ENCODE data around the gene PRX. TPM values are rescaled to one million over a fixed set of nuclear protein-coding genes. Genes with fewer than 3 reads are reported as not detected.
A peak's percentile ranks its signal among the peaks of the same experiment; 100 is the strongest.
"Not testable (repeated sequence)": the region's sequence is repeated elsewhere in the genome, so short reads cannot be mapped to it uniquely, and the experiment has no call there.

PRX gene
- total and polyA plus RNA-seq, 4 donors = 0.03 to 1.0 (median 0.52) TPM

DNA sequence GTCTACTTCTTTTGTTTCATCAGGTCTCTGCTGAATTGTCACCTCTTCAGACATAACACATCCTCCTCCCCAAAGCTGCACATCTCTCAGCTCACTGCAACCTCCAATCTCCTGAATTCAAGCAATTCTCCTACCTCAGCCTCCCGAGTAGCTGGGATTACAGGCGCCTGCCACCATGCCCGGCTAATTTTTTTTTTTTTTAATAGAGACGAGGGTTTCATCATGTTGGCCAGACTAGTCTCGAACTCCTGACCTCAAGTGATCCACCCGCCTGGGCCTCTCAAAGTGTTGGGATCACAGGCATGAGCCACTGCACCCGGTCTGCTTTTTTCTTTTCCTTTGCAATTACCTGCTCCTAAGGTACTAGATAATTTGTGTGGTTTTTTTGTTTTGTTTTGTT, 19.6 kb upstream of the PRX start:
- H3K4me3 ChIP-seq (ENCODE audit: low read depth in 1 of 3, low read length in 3 of 3) = peak overlapping the region in 2 of 3 donors; percentile 51 to 70
- not testable (repeated sequence) for H3K9me3 ChIP-seq (ENCODE audit: control insufficient read depth in 4 of 4, low read length in 3 of 4); DNase-seq (ENCODE audit: low spot score); H3K36me3 ChIP-seq (ENCODE audit: control insufficient read depth in 4 of 4, insufficient read depth in 3 of 4, low read depth in 1 of 4, low read length in 3 of 4); H3K27me3 ChIP-seq (ENCODE audit: control insufficient read depth in 4 of 4, insufficient read depth in 4 of 4, low read length in 3 of 4)
- 27% methylated on average over 7 of the region's 7 CpGs for WGBS
- H3K4me1 ChIP-seq (ENCODE audit: control insufficient read depth in 4 of 4, insufficient read depth in 4 of 4, low read length in 3 of 4) = peaks cover 0 to 14% (median 13%) of the 10 kb centered on the region in 4 donors
- H3K9ac ChIP-seq (ENCODE audit: low read depth in 1 of 2, low read length in 2 of 2) = peak overlapping the region; percentile 97 to 99
- peak overlapping the region; percentile 94 to 98 for H3K27ac ChIP-seq (ENCODE audit: low read depth in 1 of 2, low read length in 2 of 2)

DNA sequence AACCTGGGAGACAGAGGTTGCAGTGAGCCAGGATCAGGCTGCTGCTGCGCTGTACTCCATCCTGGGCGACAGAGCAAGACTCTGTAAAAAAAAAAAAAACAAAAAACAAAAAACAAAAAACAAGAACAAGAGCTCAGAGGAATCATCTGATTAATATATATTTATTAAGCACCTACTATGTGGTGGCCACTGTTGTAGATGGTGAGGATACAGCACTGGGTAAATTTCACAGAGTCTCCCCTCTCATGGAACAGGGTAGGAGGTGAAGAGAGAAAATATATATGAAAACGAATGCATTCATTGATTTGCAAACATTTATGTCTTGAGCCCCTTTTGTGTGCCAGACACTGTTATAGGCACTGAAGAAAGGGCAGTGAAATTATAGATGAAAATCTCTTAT, 18.5 kb upstream of the PRX start:
- Histone ChIP-seq H3K36me3 (ENCODE audit: control insufficient read depth in 4 of 4, insufficient read depth in 3 of 4, low read depth in 1 of 4, low read length in 3 of 4) (no peaks in the 10 kb centered on the region), H3K4me1 (ENCODE audit: control insufficient read depth in 4 of 4, insufficient read depth in 4 of 4, low read length in 3 of 4) (peaks cover 0 to 14% (median 13%) of the 10 kb centered on the region in 4 donors), H3K27me3 (ENCODE audit: control insufficient read depth in 4 of 4, insufficient read depth in 4 of 4, low read length in 3 of 4) (no peaks in the 10 kb centered on the region), H3K27ac (ENCODE audit: low read depth in 1 of 2, low read length in 2 of 2) (no peak overlapping the region), H3K4me3 (ENCODE audit: low read depth in 1 of 3, low read length in 3 of 3) (no peak overlapping the region), H3K9ac (ENCODE audit: low read depth in 1 of 2, low read length in 2 of 2) (no peak overlapping the region), H3K9me3 (ENCODE audit: control insufficient read depth in 4 of 4, low read length in 3 of 4) (no peaks in the 10 kb centered on the region)
- no peak for TF ChIP-seq HNF4A (conservative IDR thresholded peaks at IDR 0.05)
- no peak for TF ChIP-seq JUND (IDR thresholded peaks at IDR 0.05)
- no peak for TF ChIP-seq TAF1 (conservative IDR thresholded peaks at IDR 0.05)
- TF ChIP-seq, protein P1, sequence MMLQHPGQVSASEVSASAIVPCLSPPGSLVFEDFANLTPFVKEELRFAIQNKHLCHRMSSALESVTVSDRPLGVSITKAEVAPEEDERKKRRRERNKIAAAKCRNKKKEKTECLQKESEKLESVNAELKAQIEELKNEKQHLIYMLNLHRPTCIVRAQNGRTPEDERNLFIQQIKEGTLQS (IDR thresholded peaks at IDR 0.05) = no peak
- TF ChIP-seq, protein P2, sequence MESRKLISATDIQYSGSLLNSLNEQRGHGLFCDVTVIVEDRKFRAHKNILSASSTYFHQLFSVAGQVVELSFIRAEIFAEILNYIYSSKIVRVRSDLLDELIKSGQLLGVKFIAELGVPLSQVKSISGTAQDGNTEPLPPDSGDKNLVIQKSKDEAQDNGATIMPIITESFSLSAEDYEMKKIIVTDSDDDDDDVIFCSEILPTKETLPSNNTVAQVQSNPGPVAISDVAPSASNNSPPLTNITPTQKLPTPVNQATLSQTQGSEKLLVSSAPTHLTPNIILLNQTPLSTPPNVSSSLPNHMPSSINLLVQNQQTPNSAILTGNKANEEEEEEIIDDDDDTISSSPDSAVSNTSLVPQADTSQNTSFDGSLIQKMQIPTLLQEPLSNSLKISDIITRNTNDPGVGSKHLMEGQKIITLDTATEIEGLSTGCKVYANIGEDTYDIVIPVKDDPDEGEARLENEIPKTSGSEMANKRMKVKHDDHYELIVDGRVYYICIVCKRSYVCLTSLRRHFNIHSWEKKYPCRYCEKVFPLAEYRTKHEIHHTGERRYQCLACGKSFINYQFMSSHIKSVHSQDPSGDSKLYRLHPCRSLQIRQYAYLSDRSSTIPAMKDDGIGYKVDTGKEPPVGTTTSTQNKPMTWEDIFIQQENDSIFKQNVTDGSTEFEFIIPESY (IDR thresholded peaks at IDR 0.05) = no peak
- TF ChIP-seq, protein P3, sequence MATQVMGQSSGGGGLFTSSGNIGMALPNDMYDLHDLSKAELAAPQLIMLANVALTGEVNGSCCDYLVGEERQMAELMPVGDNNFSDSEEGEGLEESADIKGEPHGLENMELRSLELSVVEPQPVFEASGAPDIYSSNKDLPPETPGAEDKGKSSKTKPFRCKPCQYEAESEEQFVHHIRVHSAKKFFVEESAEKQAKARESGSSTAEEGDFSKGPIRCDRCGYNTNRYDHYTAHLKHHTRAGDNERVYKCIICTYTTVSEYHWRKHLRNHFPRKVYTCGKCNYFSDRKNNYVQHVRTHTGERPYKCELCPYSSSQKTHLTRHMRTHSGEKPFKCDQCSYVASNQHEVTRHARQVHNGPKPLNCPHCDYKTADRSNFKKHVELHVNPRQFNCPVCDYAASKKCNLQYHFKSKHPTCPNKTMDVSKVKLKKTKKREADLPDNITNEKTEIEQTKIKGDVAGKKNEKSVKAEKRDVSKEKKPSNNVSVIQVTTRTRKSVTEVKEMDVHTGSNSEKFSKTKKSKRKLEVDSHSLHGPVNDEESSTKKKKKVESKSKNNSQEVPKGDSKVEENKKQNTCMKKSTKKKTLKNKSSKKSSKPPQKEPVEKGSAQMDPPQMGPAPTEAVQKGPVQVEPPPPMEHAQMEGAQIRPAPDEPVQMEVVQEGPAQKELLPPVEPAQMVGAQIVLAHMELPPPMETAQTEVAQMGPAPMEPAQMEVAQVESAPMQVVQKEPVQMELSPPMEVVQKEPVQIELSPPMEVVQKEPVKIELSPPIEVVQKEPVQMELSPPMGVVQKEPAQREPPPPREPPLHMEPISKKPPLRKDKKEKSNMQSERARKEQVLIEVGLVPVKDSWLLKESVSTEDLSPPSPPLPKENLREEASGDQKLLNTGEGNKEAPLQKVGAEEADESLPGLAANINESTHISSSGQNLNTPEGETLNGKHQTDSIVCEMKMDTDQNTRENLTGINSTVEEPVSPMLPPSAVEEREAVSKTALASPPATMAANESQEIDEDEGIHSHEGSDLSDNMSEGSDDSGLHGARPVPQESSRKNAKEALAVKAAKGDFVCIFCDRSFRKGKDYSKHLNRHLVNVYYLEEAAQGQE (IDR thresholded peaks at IDR 0.05) = no peak
- no peak for TF ChIP-seq HNF4G (IDR thresholded peaks at IDR 0.05)
- no peak for TF ChIP-seq SP1 (IDR thresholded peaks at IDR 0.05)
- TF ChIP-seq, protein P4, sequence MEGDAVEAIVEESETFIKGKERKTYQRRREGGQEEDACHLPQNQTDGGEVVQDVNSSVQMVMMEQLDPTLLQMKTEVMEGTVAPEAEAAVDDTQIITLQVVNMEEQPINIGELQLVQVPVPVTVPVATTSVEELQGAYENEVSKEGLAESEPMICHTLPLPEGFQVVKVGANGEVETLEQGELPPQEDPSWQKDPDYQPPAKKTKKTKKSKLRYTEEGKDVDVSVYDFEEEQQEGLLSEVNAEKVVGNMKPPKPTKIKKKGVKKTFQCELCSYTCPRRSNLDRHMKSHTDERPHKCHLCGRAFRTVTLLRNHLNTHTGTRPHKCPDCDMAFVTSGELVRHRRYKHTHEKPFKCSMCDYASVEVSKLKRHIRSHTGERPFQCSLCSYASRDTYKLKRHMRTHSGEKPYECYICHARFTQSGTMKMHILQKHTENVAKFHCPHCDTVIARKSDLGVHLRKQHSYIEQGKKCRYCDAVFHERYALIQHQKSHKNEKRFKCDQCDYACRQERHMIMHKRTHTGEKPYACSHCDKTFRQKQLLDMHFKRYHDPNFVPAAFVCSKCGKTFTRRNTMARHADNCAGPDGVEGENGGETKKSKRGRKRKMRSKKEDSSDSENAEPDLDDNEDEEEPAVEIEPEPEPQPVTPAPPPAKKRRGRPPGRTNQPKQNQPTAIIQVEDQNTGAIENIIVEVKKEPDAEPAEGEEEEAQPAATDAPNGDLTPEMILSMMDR (IDR thresholded peaks at IDR 0.05; ENCODE audit: low read depth, low read length, missing input control) = no peak
- no peak for TF ChIP-seq NR2F2 (IDR thresholded peaks at IDR 0.05)
- no peak for DNase-seq (ENCODE audit: low spot score)
- WGBS = 90% methylated on average over 3 of the region's 3 CpGs

DNA sequence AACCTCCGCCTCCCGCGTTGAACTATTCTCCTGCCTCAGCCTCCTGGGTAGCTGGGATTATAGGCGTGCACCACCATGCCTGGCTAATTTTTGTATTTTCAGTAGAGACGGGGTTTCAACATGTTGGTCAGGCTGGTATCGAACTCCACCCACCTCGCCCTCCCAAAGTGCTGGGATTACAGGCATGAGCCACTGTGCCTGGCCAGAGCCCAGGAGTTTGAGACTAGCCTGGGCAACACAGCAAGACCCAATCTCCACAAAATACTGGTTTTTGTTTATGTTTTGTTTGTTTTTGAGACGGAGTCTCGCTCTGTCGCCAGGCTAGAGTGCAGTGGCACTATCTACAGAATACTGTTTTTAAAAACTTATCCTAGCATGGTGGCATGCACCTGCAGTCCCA, 17.1 kb upstream of the PRX start:
- H3K4me3 ChIP-seq (ENCODE audit: low read depth in 1 of 3, low read length in 3 of 3); H3K27me3 ChIP-seq (ENCODE audit: control insufficient read depth in 4 of 4, insufficient read depth in 4 of 4, low read length in 3 of 4); H3K36me3 ChIP-seq (ENCODE audit: control insufficient read depth in 4 of 4, insufficient read depth in 3 of 4, low read depth in 1 of 4, low read length in 3 of 4); DNase-seq (ENCODE audit: low spot score); H3K9ac ChIP-seq (ENCODE audit: low read depth in 1 of 2, low read length in 2 of 2); H3K27ac ChIP-seq (ENCODE audit: low read depth in 1 of 2, low read length in 2 of 2); H3K9me3 ChIP-seq (ENCODE audit: control insufficient read depth in 4 of 4, low read length in 3 of 4): not testable (repeated sequence)
- WGBS = 97% methylated on average over 10 of the region's 10 CpGs
- H3K4me1 ChIP-seq (ENCODE audit: control insufficient read depth in 4 of 4, insufficient read depth in 4 of 4, low read length in 3 of 4) = peaks cover 0 to 19% (median 14%) of the 10 kb centered on the region in 4 donors

DNA sequence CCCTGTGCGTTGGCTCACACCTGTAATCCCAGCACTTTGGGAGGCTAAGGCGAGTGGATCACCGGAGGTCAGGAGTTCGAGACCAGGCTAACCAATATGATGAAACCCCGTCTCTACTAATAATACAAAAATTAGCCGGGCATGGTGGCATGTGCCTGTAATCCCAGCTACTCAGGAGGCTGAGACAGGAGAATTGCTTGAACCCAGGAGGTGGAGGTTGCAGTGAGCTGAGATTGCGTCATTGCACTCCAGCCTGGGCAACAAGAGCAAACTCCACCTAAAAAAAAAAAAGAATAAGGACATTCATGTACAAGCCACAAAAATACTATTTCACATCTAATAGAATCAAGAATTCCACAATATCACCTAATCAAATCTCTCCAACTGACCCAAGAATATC, 15.0 kb upstream of the PRX start:
- not testable (repeated sequence) for H3K36me3 ChIP-seq (ENCODE audit: control insufficient read depth in 4 of 4, insufficient read depth in 3 of 4, low read depth in 1 of 4, low read length in 3 of 4); H3K27ac ChIP-seq (ENCODE audit: low read depth in 1 of 2, low read length in 2 of 2); H3K9me3 ChIP-seq (ENCODE audit: control insufficient read depth in 4 of 4, low read length in 3 of 4); H3K4me3 ChIP-seq (ENCODE audit: low read depth in 1 of 3, low read length in 3 of 3); H3K9ac ChIP-seq (ENCODE audit: low read depth in 1 of 2, low read length in 2 of 2); DNase-seq (ENCODE audit: low spot score); H3K27me3 ChIP-seq (ENCODE audit: control insufficient read depth in 4 of 4, insufficient read depth in 4 of 4, low read length in 3 of 4)
- H3K4me1 ChIP-seq (ENCODE audit: control insufficient read depth in 4 of 4, insufficient read depth in 4 of 4, low read length in 3 of 4) = peaks cover 0 to 22% (median 12%) of the 10 kb centered on the region in 4 donors
- WGBS = 95% methylated on average over 7 of the region's 7 CpGs
